ENCODE results near the gene CCDC154. TPM values are rescaled to one million over a fixed set of nuclear protein-coding genes. Genes with fewer than 3 reads are reported as not detected.

CCDC154 gene
- total and polyA plus RNA-seq, 10 of the 15 experiments (the other 5 are each of a cell fraction or from before 2014, with no cell fraction given): 0.06 to 0.26 (median 0.25) TPM; not detected in 7

DNA sequence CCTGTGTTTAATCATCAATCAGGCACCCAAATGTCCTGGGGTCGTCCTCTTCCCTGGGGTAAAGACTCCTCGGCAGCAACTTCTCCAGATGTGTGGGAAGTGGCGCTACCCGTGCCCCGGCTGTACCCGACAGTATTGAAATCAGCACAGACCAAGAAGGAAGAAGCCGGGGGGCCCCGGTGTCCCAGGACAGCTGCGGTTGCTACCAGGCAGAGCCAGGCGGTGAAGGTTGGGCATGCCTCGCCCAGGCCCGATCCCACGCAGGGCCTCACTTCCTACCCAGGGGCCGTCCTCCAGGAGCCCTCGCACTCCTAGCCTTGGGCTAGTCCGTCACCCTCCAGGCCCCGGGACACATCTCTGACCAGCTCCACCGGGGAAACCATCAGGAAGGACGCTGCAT, 9.0 kb upstream of the CCDC154 start:
- 92% methylated on average over 16 of the region's 19 CpGs for WGBS (ENCODE audit: insufficient coverage, insufficient replicate concordance, low lambda C conversion rate, missing lambda C conversion rate)

DNA sequence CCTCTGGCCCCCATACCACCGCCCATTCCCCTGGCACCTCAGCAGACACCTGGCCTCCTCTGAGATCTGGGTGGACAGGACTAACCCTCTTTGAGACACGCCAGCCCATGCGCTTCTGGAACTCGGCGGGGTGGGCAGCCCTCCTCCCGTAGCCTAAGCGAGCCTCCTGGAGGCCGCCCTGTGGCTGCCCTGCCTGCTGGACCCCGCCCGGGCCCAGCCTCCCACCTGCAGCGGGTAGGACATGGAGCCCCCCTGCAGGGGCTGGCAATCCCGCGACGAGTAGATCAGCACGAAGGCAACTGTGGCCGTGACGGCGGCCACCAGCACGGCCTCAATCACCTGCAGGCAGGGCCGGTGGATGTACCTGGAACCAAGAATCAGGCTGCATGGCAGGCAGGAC, 8.2 kb upstream of the CCDC154 start:
- POLR2A ChIA-PET: no interaction called here
- Histone ChIP-seq H3K4me1 (ENCODE audit: control insufficient read depth, insufficient read depth, low read length) (no peaks in the 10 kb centered on the region), H2AFZ (ENCODE audit: control insufficient read depth, low read depth, low read length) (no peak overlapping the region), H3K27me3 (replicated peaks in 1 of 2; ENCODE audit: control insufficient read depth in 2 of 2, insufficient read depth in 2 of 2, low read length in 1 of 2) (no peaks in the 10 kb centered on the region), H3K27ac (ENCODE audit: control insufficient read depth, insufficient read depth) (no peak overlapping the region), H3K4me3 (no peak overlapping the region), H3K36me3 (ENCODE audit: control insufficient read depth in 2 of 2, insufficient read depth in 2 of 2, low read length in 1 of 2) (no peaks in the 10 kb centered on the region; a peak in 3 of 4 replicates), H3K79me2 (ENCODE audit: control insufficient read depth, insufficient read depth, low read length) (no peaks in the 10 kb centered on the region), H3K4me2 (ENCODE audit: control insufficient read depth, insufficient read depth) (no peak overlapping the region), H4K20me1 (ENCODE audit: control insufficient read depth, insufficient read depth) (no peaks in the 10 kb centered on the region), H3K9ac (ENCODE audit: control insufficient read depth, insufficient read depth, low read length) (no peak overlapping the region), H3K9me3 (replicated peaks; ENCODE audit: control insufficient read depth, insufficient read depth, low read length) (no peaks in the 10 kb centered on the region)
- no peak for DNase-seq (ENCODE audit: low read depth, low spot score)
- WGBS (ENCODE audit: insufficient coverage, insufficient replicate concordance, low lambda C conversion rate, missing lambda C conversion rate): 89% methylated on average over 13 of the region's 20 CpGs
- no peak for ATAC-seq
- RAD21 ChIA-PET (ENCODE audit: unreplicated experiment): no interaction called here
- TF ChIP-seq, protein P1, sequence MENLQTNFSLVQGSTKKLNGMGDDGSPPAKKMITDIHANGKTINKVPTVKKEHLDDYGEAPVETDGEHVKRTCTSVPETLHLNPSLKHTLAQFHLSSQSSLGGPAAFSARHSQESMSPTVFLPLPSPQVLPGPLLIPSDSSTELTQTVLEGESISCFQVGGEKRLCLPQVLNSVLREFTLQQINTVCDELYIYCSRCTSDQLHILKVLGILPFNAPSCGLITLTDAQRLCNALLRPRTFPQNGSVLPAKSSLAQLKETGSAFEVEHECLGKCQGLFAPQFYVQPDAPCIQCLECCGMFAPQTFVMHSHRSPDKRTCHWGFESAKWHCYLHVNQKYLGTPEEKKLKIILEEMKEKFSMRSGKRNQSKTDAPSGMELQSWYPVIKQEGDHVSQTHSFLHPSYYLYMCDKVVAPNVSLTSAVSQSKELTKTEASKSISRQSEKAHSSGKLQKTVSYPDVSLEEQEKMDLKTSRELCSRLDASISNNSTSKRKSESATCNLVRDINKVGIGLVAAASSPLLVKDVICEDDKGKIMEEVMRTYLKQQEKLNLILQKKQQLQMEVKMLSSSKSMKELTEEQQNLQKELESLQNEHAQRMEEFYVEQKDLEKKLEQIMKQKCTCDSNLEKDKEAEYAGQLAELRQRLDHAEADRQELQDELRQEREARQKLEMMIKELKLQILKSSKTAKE (IDR thresholded peaks at IDR 0.05; ENCODE audit: low read depth, poor library complexity, severe bottlenecking): no peak
- FAIRE-seq: no peak
- CTCF ChIA-PET: no interaction called here
- BruUV-seq (replicated peaks): no TSS peak
- in situ Hi-C loops (cut with MboI): no loop called here
- intact Hi-C loops (cut with micrococcal nuclease; ENCODE audit: unreplicated experiment): no loop called here
- SMC1A ChIA-PET (ENCODE audit: uncharacterized antibody, unreplicated experiment): no interaction called here

More for the DNA sequence above, 9.0 kb upstream of the CCDC154 start:
- TF ChIP-seq MXI1 (IDR thresholded peaks at IDR 0.05; ENCODE audit: low read depth, low read length): no peak
- TF ChIP-seq STAT1 (conservative IDR thresholded peaks at IDR 0.05): no peak
- TF ChIP-seq, protein P1 (IDR thresholded peaks at IDR 0.05; ENCODE audit: low read depth, poor library complexity, severe bottlenecking): no peak
- TF ChIP-seq LARP7 (IDR thresholded peaks at IDR 0.05): no peak
- RAD21 ChIA-PET (ENCODE audit: unreplicated experiment): no interaction called here
- Histone ChIP-seq H2AFZ (ENCODE audit: control insufficient read depth, low read depth, low read length) (no peak overlapping the region), H3K9ac (ENCODE audit: control insufficient read depth, insufficient read depth, low read length) (no peak overlapping the region), H3K9me3 (replicated peaks; ENCODE audit: control insufficient read depth, insufficient read depth, low read length) (no peaks in the 10 kb centered on the region), H3K4me1 (ENCODE audit: control insufficient read depth, insufficient read depth, low read length) (peaks cover under 1% of the 10 kb centered on the region), H3K4me2 (ENCODE audit: control insufficient read depth, insufficient read depth) (no peak overlapping the region), H3K4me3 (no peak overlapping the region), H3K27me3 (replicated peaks in 1 of 2; ENCODE audit: control insufficient read depth in 2 of 2, insufficient read depth in 2 of 2, low read length in 1 of 2) (no peaks in the 10 kb centered on the region), H3K36me3 (ENCODE audit: control insufficient read depth in 2 of 2, insufficient read depth in 2 of 2, low read length in 1 of 2) (no peaks in the 10 kb centered on the region; a peak in 3 of 4 replicates), H4K20me1 (ENCODE audit: control insufficient read depth, insufficient read depth) (no peaks in the 10 kb centered on the region), H3K27ac (ENCODE audit: control insufficient read depth, insufficient read depth) (no peak overlapping the region), H3K79me2 (ENCODE audit: control insufficient read depth, insufficient read depth, low read length) (no peaks in the 10 kb centered on the region)
- no peak for DNase-seq (ENCODE audit: low read depth, low spot score)
- CTCF ChIA-PET: no interaction called here
- POLR2A ChIA-PET: no interaction called here
- intact Hi-C loops (cut with micrococcal nuclease; ENCODE audit: unreplicated experiment): no loop called here
- FAIRE-seq: no peak
- in situ Hi-C loops (cut with MboI): no loop called here
- no peak for ATAC-seq
- SMC1A ChIA-PET (ENCODE audit: uncharacterized antibody, unreplicated experiment): no interaction called here
- BruUV-seq (replicated peaks): no TSS peak

Data from GM12878 (cell line).